NCI-H524 (cell line): Measurements from ENCODE around the gene UBE2M.
"Not testable (repeated sequence)": the region's sequence is repeated elsewhere in the genome, so short reads cannot be mapped to it uniquely, and the experiment has no call there.

ENCODE experiments used
- DNase-seq, 2 experiments: peaks; one replicate each; lab custom pipeline; 2025; lab: John Stamatoyannopoulos, UW

Gene UBE2M

DNA sequence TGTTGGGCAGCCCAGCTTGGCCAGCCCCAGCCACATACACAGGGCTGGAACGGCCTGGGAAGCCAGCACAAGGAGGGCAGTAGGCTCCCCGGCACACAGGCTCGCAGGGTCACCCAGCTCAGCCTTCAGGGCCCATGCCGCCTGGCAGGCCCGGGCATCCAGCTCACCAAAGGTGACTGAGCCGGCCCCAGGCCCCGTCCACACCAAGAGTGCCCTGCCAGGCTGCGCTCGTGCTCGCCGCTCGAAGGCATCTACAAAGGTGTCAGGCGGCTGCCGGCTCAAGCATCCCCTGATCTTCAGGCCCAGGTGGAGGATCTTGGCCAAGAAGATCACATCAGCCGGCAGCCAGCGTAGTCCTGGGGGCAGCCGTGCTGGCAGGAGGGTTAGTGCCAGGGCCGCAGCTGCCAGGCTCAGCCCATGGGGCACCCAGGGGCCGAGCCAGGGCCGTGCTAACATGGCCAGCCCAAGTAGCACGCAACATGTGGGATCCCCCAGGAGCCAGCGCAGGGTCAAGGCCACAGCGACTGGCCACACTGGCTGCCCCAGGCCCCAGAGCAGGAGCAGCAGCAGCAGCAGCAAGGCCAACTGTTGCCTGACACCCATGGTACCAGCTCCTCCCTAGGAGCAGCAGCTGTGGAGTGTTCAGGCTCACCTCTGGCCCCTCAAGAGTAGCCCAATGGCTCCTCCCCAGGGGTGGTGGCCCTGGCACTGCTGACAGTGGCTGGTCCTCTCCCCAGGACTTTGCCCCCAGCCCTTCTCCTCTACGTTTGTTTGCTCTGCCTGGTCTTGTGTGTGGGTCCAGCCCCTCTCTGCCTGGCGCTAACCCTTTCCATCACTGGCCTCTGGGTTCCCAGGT lies 46.8 kb downstream of the UBE2M start, which contains the start of gene SLC27A5:
Gene SLC27A5, minus strand, starts transcription at position 640 of the 856 bp plus-strand sequence. Its CDS starts 37 bp downstream, at position 603.
- DNase-seq = no peak

DNA sequence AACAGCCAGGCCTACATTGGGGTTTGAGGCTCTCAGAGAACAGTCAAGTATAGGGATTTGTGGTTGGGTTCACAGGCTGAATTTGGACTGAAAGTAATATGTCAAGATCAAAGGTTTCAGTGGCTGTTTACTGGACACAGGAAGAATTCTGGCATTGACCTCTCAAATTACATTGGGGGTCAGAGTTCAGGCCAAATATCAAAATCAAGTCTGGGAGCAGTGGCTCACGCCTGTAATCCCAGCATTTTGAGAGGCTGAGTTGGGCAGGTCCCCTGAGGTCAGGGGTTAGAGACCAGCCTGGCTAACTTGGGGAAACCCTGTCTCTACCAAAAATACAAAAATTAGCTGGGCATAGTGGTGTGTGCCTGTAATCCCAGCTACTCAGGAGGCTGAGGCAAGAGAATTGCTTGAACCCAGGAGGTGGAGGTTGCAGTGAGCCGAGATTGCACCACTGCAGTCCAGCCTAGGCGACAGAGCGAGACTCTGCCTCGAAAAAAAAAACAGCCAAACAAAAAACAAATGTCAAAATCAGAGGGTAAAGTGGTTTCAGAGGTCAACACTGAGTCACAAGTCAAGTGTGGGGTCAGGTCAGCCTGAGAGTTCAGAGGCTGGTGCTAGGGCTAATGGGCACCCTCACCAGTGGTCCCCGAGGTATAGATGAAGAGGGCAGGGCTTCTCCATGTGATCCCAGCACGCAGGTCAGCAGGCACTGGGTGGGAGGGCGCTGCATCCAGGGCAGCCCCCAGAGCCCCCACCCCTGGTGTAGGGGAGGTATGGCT lies 48.1 kb downstream of the UBE2M start:
- no peak for DNase-seq

DNA sequence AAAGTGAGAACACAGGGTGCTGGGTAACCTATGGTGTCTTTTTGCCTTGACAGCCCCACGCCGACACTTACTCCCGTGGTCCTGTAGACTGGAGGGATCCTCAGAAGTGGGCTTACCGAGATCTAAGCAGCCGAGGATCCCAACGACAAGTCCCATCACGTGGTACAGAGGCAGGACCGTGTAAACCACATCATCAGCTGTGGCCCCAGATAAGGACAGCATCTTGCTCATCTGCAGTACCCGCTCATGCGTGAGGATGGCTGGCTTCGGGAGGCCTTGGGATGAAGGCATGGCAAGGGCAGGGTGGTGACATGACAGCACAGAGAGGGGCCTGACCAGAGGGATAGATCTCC lies 48.7 kb downstream of the UBE2M start:
- no peak for DNase-seq

DNA sequence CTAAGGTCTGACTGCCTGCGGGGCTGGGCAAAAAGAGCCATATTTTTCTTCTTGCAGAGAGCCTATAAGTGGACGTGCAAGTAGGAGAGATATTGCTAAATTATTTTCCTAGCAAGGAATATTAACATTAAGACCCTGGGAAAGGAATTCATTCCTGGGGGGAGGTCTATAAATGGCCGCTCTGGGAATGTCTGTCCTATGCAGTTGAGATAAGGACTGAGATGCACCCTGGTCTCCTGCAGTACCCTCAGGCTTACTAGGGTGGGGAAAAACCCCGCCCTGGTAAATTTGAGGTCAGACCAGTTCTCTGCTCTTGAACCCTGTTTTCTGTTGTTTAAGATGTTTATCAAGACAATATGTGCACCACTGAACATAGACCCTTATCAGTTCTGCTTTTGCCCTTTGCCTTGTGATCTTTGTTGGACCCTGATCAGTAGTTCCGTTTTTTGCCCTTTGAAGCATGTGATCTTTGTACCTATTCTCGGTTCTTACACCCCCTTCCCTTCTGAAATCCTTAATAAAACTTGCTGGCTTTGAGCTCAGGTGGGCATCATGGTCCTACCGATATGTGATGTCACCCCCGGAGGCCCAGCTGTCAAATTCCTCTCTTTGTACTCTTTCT lies 50.7 kb downstream of the UBE2M start:
- not testable (repeated sequence) for DNase-seq
